ENCODE measurements around the gene DOK6.

- TF ChIP-seq POLR2A (IDR thresholded peaks at IDR 0.05) (no peak), CTCF (IDR thresholded peaks at IDR 0.05) (no peak), POLR2AphosphoS5 (IDR thresholded peaks at IDR 0.05) (no peak)
Observed at GRCh38 chr18:69495841-69496533, 95.3 kb downstream of the DOK6 start.
